Measurements from ENCODE around the gene DNAJC17. TPM values are rescaled to one million over a fixed set of nuclear protein-coding genes. Genes with fewer than 3 reads are reported as not detected.
A peak's percentile ranks its signal among the peaks of the same experiment; 100 is the strongest.

Gene DNAJC17
- total and polyA plus RNA-seq, 2 of the 13 experiments (the other 11 are each of a cell fraction or from before 2014, with no cell fraction given) = 22.2 to 26.5 TPM

GRCh38 chr15:40763801-40764628 lies 43.3 kb downstream of the DNAJC17 start, which contains the start of gene GCHFR (continued):
- no peak for TF ChIP-seq ZMAT5 (CRISPR knock-in tag; IDR thresholded peaks at IDR 0.05; ENCODE audit: borderline replicate concordance, low read depth)
- TF ChIP-seq ZNF644 (CRISPR knock-in tag; IDR thresholded peaks at IDR 0.05; ENCODE audit: low read depth) = no peak
- TF ChIP-seq MXD3 (CRISPR knock-in tag; IDR thresholded peaks at IDR 0.05) = peak; percentile 98
- peak; percentile 84 to 95; a peak in 3 of 4 replicates for TF ChIP-seq HMGXB4 (CRISPR knock-in tag; IDR thresholded peaks at IDR 0.05; ENCODE audit: borderline replicate concordance in 1 of 2, low read depth in 1 of 2)
- no peak for TF ChIP-seq RXRB (CRISPR knock-in tag; IDR thresholded peaks at IDR 0.05; ENCODE audit: borderline replicate concordance)
- TF ChIP-seq RXRA (CRISPR knock-in tag; IDR thresholded peaks at IDR 0.05) = peak; percentile 73
- peak; percentile 49; the same call in 1 of the 2 replicates for TF ChIP-seq REL (CRISPR knock-in tag; conservative IDR thresholded peaks at IDR 0.05)
- TF ChIP-seq, protein P1, sequence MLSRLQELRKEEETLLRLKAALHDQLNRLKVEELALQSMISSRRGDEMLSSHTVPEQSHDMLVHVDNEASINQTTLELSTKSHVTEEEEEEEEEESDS (CRISPR knock-in tag; IDR thresholded peaks at IDR 0.05; ENCODE audit: borderline replicate concordance) = 0 out of 2 replicates have a peak, but pooled peaks have one; percentile 29
- peak; percentile 60 for TF ChIP-seq ZNF253 (CRISPR knock-in tag; IDR thresholded peaks at IDR 0.05; ENCODE audit: borderline replicate concordance)
- no peak for TF ChIP-seq ELK4 (CRISPR knock-in tag; IDR thresholded peaks at IDR 0.05; ENCODE audit: borderline replicate concordance)
- TF ChIP-seq FOXA1 (IDR thresholded peaks at IDR 0.05) = no peak
- peak; percentile 28 for TF ChIP-seq FOXA1 (CRISPR knock-in tag; IDR thresholded peaks at IDR 0.05)
- TF ChIP-seq TEAD3 (CRISPR knock-in tag; optimal IDR thresholded peaks at IDR 0.05; ENCODE audit: borderline replicate concordance) = peak; percentile 24
- peak; percentile 67 for TF ChIP-seq DMAP1 (CRISPR knock-in tag; IDR thresholded peaks at IDR 0.05)
- peak; percentile 78; the same call in 1 of the 2 replicates for TF ChIP-seq ZSCAN31 (CRISPR knock-in tag; IDR thresholded peaks at IDR 0.05; ENCODE audit: low read depth)
- peak; percentile 25; the same call in 1 of the 2 replicates for TF ChIP-seq HNF4A (CRISPR knock-in tag; IDR thresholded peaks at IDR 0.05)
- no peak for TF ChIP-seq ZNF674 (CRISPR knock-in tag; IDR thresholded peaks at IDR 0.05; ENCODE audit: low read depth)
- TF ChIP-seq TERF1 (CRISPR knock-in tag; IDR thresholded peaks at IDR 0.05) = 0 out of 2 replicates have a peak, but pooled peaks have one; percentile 45
- no peak for TF ChIP-seq SRSF4 (IDR thresholded peaks at IDR 0.05; ENCODE audit: low read depth, low read length, poor library complexity, severe bottlenecking)
- TF ChIP-seq ZNF30 (CRISPR knock-in tag; IDR thresholded peaks at IDR 0.05) = peak; percentile 82; the same call in 1 of the 2 replicates
- TF ChIP-seq, protein P2, sequence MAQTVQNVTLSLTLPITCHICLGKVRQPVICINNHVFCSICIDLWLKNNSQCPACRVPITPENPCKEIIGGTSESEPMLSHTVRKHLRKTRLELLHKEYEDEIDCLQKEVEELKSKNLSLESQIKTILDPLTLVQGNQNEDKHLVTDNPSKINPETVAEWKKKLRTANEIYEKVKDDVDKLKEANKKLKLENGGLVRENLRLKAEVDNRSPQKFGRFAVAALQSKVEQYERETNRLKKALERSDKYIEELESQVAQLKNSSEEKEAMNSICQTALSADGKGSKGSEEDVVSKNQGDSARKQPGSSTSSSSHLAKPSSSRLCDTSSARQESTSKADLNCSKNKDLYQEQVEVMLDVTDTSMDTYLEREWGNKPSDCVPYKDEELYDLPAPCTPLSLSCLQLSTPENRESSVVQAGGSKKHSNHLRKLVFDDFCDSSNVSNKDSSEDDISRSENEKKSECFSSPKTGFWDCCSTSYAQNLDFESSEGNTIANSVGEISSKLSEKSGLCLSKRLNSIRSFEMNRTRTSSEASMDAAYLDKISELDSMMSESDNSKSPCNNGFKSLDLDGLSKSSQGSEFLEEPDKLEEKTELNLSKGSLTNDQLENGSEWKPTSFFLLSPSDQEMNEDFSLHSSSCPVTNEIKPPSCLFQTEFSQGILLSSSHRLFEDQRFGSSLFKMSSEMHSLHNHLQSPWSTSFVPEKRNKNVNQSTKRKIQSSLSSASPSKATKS (CRISPR knock-in tag; IDR thresholded peaks at IDR 0.05) = 0 out of 2 replicates have a peak, but pooled peaks have one; percentile 54
- TF ChIP-seq RNF2 (conservative IDR thresholded peaks at IDR 0.05; ENCODE audit: low read depth) = peak; percentile 96

Data from HepG2 (cell line).